GM23338 (cell line): ENCODE data around the gene SCIN.

Experiments used
- EZH2 ChIP-seq: fragments of 200-600 bp; sonication (generic); IDR thresholded peaks from one replicate; pipeline ENCODE4 v1.8.0; 2017; ENCODE audit warnings: antibody characterized with exemption, mild to moderate bottlenecking, low read depth; ENCODE audit not compliant: unreplicated experiment
- EZH2phosphoT487 ChIP-seq: fragments of 200-600 bp; sonication (generic); IDR thresholded peaks from one replicate; pipeline ENCODE4 v1.8.1; 2018; ENCODE audit warnings: antibody characterized with exemption; ENCODE audit not compliant: unreplicated experiment
- POLR2AphosphoS5 ChIP-seq: IDR thresholded peaks from 2 replicates; pipeline ENCODE4 v1.6.1; 2016; ENCODE audit warnings: antibody characterized with exemption, low read depth
- ZNF331 ChIP-seq: fragments of 250-450 bp; sonication (Bioruptor Pico); IDR thresholded peaks from 2 replicates; pipeline ENCODE4 v1.5.0; 2020; ENCODE audit warnings: low read depth, mild to moderate bottlenecking, moderate library complexity
- TF ChIP-seq, protein P1 (sequence below), 2 experiments: fragments of 200-600 bp in 1 of 2; sonication (generic) in 1 of 2; conservative IDR thresholded peaks; 2 replicates each; pipeline versions ENCODE4 v1.5.1 to v1.6.1; 2016 to 2017; ENCODE audit warnings: antibody characterized with exemption in 2 of 2, low read depth in 2 of 2, mild to moderate bottlenecking in 2 of 2, moderate library complexity in 1 of 2
- TF ChIP-seq, protein P2 (sequence below): IDR thresholded peaks from 2 replicates; pipeline ENCODE4 v1.6.1; 2016; ENCODE audit warnings: antibody characterized with exemption

DNA sequence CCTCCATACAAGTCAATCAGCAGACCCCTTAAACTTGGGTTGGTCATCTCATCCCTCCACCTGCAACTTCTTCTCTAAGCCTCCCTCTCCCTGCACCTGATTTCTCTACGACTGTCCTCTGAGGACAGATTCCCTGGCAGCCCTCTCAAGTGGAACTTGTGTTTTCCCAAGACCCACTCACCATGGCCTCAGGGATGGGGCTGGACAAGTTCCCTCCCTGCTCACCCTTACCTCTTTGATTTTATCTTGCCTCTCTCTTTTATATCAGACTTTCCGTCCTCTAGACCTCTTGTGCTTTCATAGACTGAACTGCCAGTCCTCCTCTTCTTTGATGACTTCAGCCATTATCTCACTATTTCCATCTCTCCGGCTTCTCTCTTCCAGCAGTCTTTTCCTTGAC, 70.7 kb downstream of the SCIN start:
- TF ChIP-seq, protein P1, sequence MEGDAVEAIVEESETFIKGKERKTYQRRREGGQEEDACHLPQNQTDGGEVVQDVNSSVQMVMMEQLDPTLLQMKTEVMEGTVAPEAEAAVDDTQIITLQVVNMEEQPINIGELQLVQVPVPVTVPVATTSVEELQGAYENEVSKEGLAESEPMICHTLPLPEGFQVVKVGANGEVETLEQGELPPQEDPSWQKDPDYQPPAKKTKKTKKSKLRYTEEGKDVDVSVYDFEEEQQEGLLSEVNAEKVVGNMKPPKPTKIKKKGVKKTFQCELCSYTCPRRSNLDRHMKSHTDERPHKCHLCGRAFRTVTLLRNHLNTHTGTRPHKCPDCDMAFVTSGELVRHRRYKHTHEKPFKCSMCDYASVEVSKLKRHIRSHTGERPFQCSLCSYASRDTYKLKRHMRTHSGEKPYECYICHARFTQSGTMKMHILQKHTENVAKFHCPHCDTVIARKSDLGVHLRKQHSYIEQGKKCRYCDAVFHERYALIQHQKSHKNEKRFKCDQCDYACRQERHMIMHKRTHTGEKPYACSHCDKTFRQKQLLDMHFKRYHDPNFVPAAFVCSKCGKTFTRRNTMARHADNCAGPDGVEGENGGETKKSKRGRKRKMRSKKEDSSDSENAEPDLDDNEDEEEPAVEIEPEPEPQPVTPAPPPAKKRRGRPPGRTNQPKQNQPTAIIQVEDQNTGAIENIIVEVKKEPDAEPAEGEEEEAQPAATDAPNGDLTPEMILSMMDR (conservative IDR thresholded peaks at IDR 0.05; ENCODE audit: low read depth in 2 of 2) = no peak
- TF ChIP-seq EZH2 = no peak
- TF ChIP-seq POLR2AphosphoS5 = no peak
- TF ChIP-seq EZH2phosphoT487 = no peak
- TF ChIP-seq, protein P2, sequence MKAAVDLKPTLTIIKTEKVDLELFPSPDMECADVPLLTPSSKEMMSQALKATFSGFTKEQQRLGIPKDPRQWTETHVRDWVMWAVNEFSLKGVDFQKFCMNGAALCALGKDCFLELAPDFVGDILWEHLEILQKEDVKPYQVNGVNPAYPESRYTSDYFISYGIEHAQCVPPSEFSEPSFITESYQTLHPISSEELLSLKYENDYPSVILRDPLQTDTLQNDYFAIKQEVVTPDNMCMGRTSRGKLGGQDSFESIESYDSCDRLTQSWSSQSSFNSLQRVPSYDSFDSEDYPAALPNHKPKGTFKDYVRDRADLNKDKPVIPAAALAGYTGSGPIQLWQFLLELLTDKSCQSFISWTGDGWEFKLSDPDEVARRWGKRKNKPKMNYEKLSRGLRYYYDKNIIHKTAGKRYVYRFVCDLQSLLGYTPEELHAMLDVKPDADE = no peak
- no peak for TF ChIP-seq ZNF331
